Loucy (cell line): Measurements from ENCODE around the gene NME1.

ENCODE experiments used
- EZH2phosphoT487 ChIP-seq: fragments of 200-600 bp; IDR thresholded peaks from 2 replicates; pipeline ENCODE4 v1.6.1; 2018; ENCODE audit warnings: antibody characterized with exemption, mild to moderate bottlenecking, moderate library complexity, borderline replicate concordance
- TF ChIP-seq, protein P1 (sequence below): fragments of 200-600 bp; sonication (generic); conservative IDR thresholded peaks from 2 replicates; pipeline ENCODE4 v1.5.1; 2014; ENCODE audit warnings: mild to moderate bottlenecking, antibody characterized with exemption, low read length

DNA sequence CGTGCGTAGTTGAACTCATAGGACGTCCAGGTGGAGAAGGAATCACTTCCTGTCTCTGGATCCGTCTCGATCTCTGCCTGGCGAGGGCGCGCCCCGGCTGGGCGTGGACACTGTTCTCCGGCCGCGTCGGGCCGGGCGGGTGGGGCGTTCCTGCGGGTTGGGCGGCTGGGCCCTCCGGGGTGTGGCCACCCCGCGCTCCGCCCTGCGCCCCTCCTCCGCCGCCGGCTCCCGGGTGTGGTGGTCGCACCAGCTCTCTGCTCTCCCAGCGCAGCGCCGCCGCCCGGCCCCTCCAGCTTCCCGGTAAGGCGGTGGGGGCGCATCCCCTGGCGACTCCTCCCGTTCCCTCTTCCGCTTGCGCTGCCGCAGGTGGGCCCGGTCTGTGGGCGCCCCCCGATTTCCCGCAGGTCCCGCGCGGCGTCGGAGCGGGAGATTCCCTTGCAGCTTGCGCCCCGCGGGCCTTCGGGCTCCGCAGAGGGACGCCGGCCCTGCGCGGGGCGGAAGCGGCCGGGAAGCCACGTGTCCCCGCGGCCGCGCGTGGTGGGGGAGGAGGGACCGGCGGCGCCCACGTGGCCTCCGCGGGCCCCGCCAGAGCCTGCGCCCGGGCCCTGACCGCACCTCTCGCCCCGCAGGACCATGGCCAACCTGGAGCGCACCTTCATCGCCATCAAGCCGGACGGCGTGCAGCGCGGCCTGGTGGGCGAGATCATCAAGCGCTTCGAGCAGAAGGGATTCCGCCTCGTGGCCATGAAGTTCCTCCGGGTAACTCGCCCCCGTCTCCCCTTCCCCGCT, 13.0 kb downstream of the NME1 start, which contains the start of gene NME2:
- TF ChIP-seq, protein P1, sequence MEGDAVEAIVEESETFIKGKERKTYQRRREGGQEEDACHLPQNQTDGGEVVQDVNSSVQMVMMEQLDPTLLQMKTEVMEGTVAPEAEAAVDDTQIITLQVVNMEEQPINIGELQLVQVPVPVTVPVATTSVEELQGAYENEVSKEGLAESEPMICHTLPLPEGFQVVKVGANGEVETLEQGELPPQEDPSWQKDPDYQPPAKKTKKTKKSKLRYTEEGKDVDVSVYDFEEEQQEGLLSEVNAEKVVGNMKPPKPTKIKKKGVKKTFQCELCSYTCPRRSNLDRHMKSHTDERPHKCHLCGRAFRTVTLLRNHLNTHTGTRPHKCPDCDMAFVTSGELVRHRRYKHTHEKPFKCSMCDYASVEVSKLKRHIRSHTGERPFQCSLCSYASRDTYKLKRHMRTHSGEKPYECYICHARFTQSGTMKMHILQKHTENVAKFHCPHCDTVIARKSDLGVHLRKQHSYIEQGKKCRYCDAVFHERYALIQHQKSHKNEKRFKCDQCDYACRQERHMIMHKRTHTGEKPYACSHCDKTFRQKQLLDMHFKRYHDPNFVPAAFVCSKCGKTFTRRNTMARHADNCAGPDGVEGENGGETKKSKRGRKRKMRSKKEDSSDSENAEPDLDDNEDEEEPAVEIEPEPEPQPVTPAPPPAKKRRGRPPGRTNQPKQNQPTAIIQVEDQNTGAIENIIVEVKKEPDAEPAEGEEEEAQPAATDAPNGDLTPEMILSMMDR, result peak; percentile 5; the same call in 1 of the 2 replicates
- TF ChIP-seq EZH2phosphoT487, result no peak
